Mesenchymal stem cell (in vitro differentiated cells and primary cell): ENCODE data around the gene AGPAT1.
A peak's percentile ranks its signal among the peaks of the same experiment; 100 is the strongest.

Experiments used
- DNase-seq: peaks from one replicate; pipeline ENCODE4 v3.0.0-alpha.2; 2013
- H2AFZ ChIP-seq: one replicate; pipeline ENCODE4 v1.6.1; 2013; ENCODE audit warnings: low read depth, mild to moderate bottlenecking, control low read depth, inconsistent platforms, low read length, moderate library complexity
- H2AK5ac ChIP-seq: 2 replicates; pipeline ENCODE4 v1.6.1; 2013; ENCODE audit warnings: low read length, moderate library complexity, mild to moderate bottlenecking, inconsistent platforms; ENCODE audit not compliant: severe bottlenecking
- H2BK120ac ChIP-seq: one replicate; pipeline ENCODE4 v1.6.1; 2013; ENCODE audit warnings: low read depth, mild to moderate bottlenecking, inconsistent platforms, low read length, moderate library complexity
- H2BK12ac ChIP-seq, 2 experiments: one replicate each; pipeline ENCODE4 v1.6.1; 2013; ENCODE audit warnings: inconsistent platforms in 2 of 2, low read length in 2 of 2, mild to moderate bottlenecking in 2 of 2, moderate library complexity in 2 of 2, control low read depth in 1 of 2
- H2BK15ac ChIP-seq: one replicate; pipeline ENCODE4 v1.6.1; 2013; ENCODE audit warnings: mild to moderate bottlenecking, low read depth, inconsistent platforms; ENCODE audit not compliant: poor library complexity, severe bottlenecking
- H2BK5ac ChIP-seq: 2 replicates; pipeline ENCODE4 v1.6.1; 2013; ENCODE audit warnings: low read depth, mild to moderate bottlenecking, low read length, control low read depth, inconsistent platforms; ENCODE audit not compliant: poor library complexity, severe bottlenecking
- H3K14ac ChIP-seq, 2 experiments: one replicate each; pipeline ENCODE4 v1.6.1; 2013; ENCODE audit warnings: inconsistent platforms in 2 of 2, low read length in 2 of 2, control low read depth in 1 of 2, mild to moderate bottlenecking in 1 of 2, moderate library complexity in 1 of 2
- H3K18ac ChIP-seq, 2 experiments: one replicate each; pipeline ENCODE4 v1.6.1; 2013; ENCODE audit warnings: inconsistent platforms in 2 of 2, low read length in 2 of 2, control low read depth in 1 of 2, low read depth in 1 of 2, mild to moderate bottlenecking in 1 of 2
- H3K23ac ChIP-seq, 2 experiments: one replicate each; pipeline ENCODE4 v1.6.1; 2013; ENCODE audit warnings: inconsistent platforms in 2 of 2, low read length in 2 of 2, mild to moderate bottlenecking in 2 of 2, moderate library complexity in 2 of 2, control low read depth in 1 of 2
- H3K27ac ChIP-seq: 2 replicates; pipeline ENCODE4 v1.5.1; 2013; ENCODE audit warnings: mild to moderate bottlenecking, moderate library complexity, low read length, control low read depth, inconsistent platforms; ENCODE audit not compliant: poor library complexity, severe bottlenecking
- H3K27me3 ChIP-seq, 2 experiments: 2 replicates each; pipeline versions ENCODE4 v1.6.1 to v1.7.0; 2013; ENCODE audit warnings: low read length in 2 of 2, mild to moderate bottlenecking in 2 of 2, moderate library complexity in 2 of 2, control low read depth in 1 of 2, inconsistent platforms in 1 of 2; ENCODE audit not compliant: control insufficient read depth in 1 of 2, insufficient read depth in 1 of 2
- H3K36me3 ChIP-seq, 2 experiments: 2 replicates each; pipeline versions ENCODE4 v1.6.1 to v1.7.0; 2013; ENCODE audit warnings: low read length in 2 of 2, control low read depth in 1 of 2, inconsistent platforms in 1 of 2, low read depth in 1 of 2, mild to moderate bottlenecking in 1 of 2; ENCODE audit not compliant: insufficient read depth in 2 of 2, control insufficient read depth in 1 of 2
- H3K4ac ChIP-seq, 2 experiments: one replicate each; pipeline ENCODE4 v1.6.1; 2013; ENCODE audit warnings: inconsistent platforms in 2 of 2, low read length in 2 of 2, mild to moderate bottlenecking in 2 of 2, moderate library complexity in 2 of 2, control low read depth in 1 of 2, low read depth in 1 of 2
- H3K4me1 ChIP-seq: 2 replicates; pipeline ENCODE4 v1.6.1; 2013; ENCODE audit warnings: low read depth, low read length, control low read depth; ENCODE audit not compliant: control insufficient read depth, insufficient read depth
- H3K4me2 ChIP-seq: 2 replicates; pipeline ENCODE4 v1.6.1; 2013; ENCODE audit warnings: low read length, mild to moderate bottlenecking, inconsistent platforms; ENCODE audit not compliant: poor library complexity, severe bottlenecking
- H3K4me3 ChIP-seq, 2 experiments: 2 replicates each; pipeline versions ENCODE4 v1.5.1 to v1.7.0; 2013; ENCODE audit warnings: low read length in 2 of 2, mild to moderate bottlenecking in 2 of 2, control low read depth in 1 of 2, low read depth in 1 of 2; ENCODE audit not compliant: insufficient read depth in 1 of 2
- H3K79me1 ChIP-seq: replicated peaks from 2 replicates; pipeline ENCODE4 v1.6.1; 2013; ENCODE audit warnings: mild to moderate bottlenecking, control low read depth, low read length, inconsistent platforms; ENCODE audit not compliant: poor library complexity, severe bottlenecking
- H3K9ac ChIP-seq: 2 replicates; pipeline ENCODE4 v1.7.0; 2013; ENCODE audit warnings: mild to moderate bottlenecking, low read length, moderate library complexity
- H3K9me3 ChIP-seq: 2 replicates; pipeline ENCODE4 v1.7.0; 2013; ENCODE audit warnings: mild to moderate bottlenecking, low read length; ENCODE audit not compliant: control insufficient read depth
- H4K8ac ChIP-seq: one replicate; pipeline ENCODE4 v1.6.1; 2013; ENCODE audit warnings: inconsistent platforms, mild to moderate bottlenecking, low read length, moderate library complexity
- H4K91ac ChIP-seq: one replicate; pipeline ENCODE4 v1.6.1; 2013; ENCODE audit warnings: mild to moderate bottlenecking, low read length, inconsistent platforms
- WGBS: methylation state at CpG from one replicate; pipeline ENCODE4 v1.1.7; 2013; ENCODE audit warnings: mixed read lengths; 5-methylcytosine and 5-hydroxymethylcytosine counted together

Gene AGPAT1

DNA sequence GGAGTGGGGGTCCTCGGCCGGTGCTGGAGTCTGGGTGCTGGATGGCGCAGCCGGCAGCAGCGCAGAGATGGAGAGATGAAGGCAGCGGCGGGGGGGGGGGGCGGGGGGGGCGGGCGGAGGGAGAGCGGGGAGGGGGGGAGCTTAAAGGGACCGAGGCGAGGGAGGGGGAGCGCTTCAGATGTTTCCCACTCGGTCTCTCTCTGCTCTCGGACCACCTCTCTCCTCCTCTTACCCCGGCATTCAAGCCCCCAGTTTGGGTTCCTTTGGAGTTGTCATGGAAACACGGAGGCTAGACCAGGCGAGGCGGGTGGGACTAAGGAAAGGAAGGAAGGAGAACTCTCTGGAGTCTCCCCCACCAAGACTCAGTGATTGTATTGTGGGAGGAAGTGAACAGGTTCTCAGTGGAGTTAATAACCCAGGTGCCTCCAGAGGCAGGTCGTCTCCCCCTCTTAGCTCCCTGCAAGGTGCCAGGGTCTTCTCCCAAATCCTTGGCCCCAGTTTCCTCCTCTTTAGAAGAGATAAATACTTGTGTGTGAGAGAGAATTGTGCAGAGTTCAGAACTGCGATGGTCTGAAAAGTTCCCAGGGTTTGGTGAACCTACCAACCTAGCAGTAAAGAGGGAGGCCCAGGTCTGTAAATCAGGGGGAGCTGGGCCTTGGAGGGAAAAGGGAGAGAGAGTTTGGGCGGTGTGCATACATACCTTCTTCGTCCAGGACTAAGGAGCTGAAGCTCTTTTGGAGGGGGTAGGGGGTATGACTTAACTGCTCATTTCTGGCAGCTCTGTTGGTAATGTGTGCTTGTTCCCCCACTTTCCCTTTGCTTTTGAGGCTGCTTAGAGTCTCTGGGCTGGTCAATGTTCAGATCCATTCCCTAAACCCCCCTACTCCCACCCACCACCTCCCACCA is 23.8 kb downstream of the AGPAT1 start, which contains the start of gene PRRT1:
TSS of gene PRRT1 (minus strand) at position 77 of the 906 bp plus-strand sequence. CDS start 112 bp downstream, outside the sequence.
- Histone ChIP-seq H3K4ac (peak within 1 kb of the TSS; percentile 56 to 82), H3K27ac (peak within 1 kb of the TSS; percentile 86), H3K79me1 (peaks cover 12% of the 10 kb centered on the region), H3K4me3 (peak within 1 kb of the TSS; percentile 32 to 98), H3K4me2 (peak within 1 kb of the TSS; percentile 88), H3K36me3 (peaks cover 7 to 16% of the 10 kb centered on the region in 2 experiments), H2BK120ac (no peak within 1 kb of the TSS), H2BK15ac (peak within 1 kb of the TSS; percentile 80), H3K18ac (peak within 1 kb of the TSS in 1 of 2 experiments; percentile 88), H3K9me3 (no peaks in the 10 kb centered on the region), H2BK12ac (peak within 1 kb of the TSS; percentile 33 to 81), H4K8ac (peak within 1 kb of the TSS; percentile 88), H2AFZ (peak within 1 kb of the TSS; percentile 70), H2BK5ac (no peak within 1 kb of the TSS), H3K9ac (peak within 1 kb of the TSS; percentile 97), H3K14ac (peak within 1 kb of the TSS in 1 of 2 experiments; percentile 84), H3K23ac (no peak within 1 kb of the TSS), H3K4me1 (peaks cover 31% of the 10 kb centered on the region), H3K27me3 (peaks cover 30 to 34% of the 10 kb centered on the region in 2 experiments), H2AK5ac (peak within 1 kb of the TSS; percentile 47), H4K91ac (peak within 1 kb of the TSS; percentile 11)
- WGBS, result 29% methylated on average over 7 of the region's 24 CpGs
- DNase-seq, result peak; percentile 30

DNA sequence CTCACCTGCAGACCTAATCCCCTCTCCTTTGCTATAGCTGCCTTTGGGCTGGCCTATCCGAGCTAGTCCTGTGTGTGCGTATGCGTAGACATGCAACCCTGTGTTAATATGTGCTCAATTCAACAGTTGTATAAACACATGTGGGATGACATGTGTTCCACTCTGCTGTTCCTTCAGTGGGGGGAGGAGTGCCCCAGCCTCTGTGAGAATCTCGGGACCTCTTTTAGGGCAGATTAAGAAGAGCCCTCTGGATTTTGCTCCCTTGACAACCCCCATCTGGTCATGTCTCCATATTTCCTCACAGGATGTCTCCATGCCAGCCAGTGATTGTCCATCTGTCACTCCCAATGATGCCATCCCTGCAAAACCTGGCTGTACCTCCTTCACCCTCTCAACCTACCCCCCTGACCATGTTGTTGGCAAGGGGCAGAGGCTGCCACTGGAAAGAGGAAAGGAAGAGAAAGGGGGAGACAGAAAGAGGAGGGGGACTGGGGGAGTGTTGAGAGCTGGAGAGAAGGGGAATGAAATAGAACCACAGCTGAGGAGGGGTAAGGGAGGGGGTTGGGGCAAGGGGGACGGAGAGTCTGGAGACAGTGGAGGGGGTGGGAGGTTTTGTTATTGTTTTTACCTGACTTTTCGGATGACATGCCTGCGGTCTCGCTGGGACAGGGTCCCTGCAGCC is 24.6 kb downstream of the AGPAT1 start:
- Histone ChIP-seq H3K4me3 (peak overlapping the region in 1 of 2 experiments; percentile 80), H3K79me1 (peaks cover 8% of the 10 kb centered on the region), H3K23ac (no peak overlapping the region), H3K4ac (peak overlapping the region in 1 of 2 experiments; percentile 56), H3K27ac (no peak overlapping the region), H3K14ac (peak overlapping the region in 1 of 2 experiments; percentile 84), H3K4me2 (peak overlapping the region; percentile 20), H2BK12ac (peak overlapping the region; percentile 33 to 81), H3K9me3 (no peaks in the 10 kb centered on the region), H3K9ac (peak overlapping the region; percentile 70), H3K18ac (peak overlapping the region in 1 of 2 experiments; percentile 88), H4K8ac (no peak overlapping the region), H3K27me3 (peaks cover 35 to 39% of the 10 kb centered on the region in 2 experiments), H2BK5ac (no peak overlapping the region), H2BK15ac (no peak overlapping the region), H2AK5ac (no peak overlapping the region), H2BK120ac (no peak overlapping the region), H3K36me3 (peaks cover 3 to 8% of the 10 kb centered on the region in 2 experiments), H3K4me1 (peaks cover 31% of the 10 kb centered on the region), H2AFZ (peak overlapping the region; percentile 70), H4K91ac (no peak overlapping the region)
- no peak for DNase-seq
- 62% methylated on average over 4 of the region's 8 CpGs for WGBS

DNA sequence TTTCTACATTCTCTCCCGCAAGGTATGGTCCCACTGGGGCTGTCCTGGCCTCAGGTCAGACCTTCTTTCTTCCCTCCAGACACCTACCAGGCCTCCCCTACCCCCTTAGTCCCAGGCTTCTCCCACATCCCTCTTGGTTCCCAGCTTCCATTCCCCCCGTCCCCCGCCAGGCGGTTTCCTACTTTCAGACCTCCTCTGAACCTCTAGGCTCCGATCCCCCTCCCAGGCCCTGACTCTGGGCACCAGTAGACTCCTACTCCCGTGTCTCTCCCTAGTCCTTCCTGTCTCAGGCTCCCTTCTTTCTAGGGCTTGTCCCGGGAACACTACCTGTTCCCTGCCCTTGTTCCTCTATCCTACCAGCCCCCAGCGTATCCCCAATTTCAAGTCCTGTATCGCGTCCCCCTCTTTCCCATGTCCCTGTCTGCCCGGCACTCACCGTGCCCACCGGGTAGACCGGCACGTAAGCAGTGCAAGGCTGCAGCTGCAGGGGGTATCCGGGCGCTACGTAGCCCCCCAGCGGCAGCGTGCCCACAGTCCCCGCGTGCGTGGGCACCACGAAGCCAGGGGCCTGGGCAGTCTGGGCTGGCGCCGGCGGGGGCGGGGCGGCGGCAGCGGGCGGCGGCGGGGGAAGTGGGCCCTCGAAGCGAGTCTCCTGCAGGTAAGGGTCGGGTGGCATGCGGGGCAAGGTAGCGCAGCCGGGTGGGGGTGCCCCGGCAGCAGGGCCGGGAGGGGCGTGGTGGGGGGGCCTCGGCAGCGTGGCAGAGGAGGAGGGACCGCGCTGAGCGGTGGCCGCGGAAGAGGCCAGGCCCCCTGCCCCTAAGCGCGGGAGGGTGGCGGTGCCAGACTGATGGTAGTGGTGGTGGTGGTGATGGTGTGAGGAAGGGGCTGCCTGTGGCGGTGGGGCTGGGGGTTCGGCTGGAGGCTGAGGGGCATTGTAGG is 25.7 kb downstream of the AGPAT1 start:
- H3K4ac ChIP-seq, result no peak overlapping the region
- DNase-seq, result no peak
- peak overlapping the region; percentile 59 for H4K8ac ChIP-seq
- no peak overlapping the region for H3K9ac ChIP-seq
- peaks cover 27% of the 10 kb centered on the region for H3K4me1 ChIP-seq
- peak overlapping the region in 1 of 2 experiments; percentile 57 for H3K18ac ChIP-seq
- peaks cover 39 to 46% of the 10 kb centered on the region in 2 experiments for H3K27me3 ChIP-seq
- H3K27ac ChIP-seq, result no peak overlapping the region
- H2BK120ac ChIP-seq, result no peak overlapping the region
- H2BK15ac ChIP-seq, result no peak overlapping the region
- H2BK12ac ChIP-seq, result peak overlapping the region in 1 of 2 experiments; percentile 85
- no peaks in the 10 kb centered on the region for H3K36me3 ChIP-seq
- no peaks in the 10 kb centered on the region for H3K9me3 ChIP-seq
- H4K91ac ChIP-seq, result peak overlapping the region; percentile 43
- H2AK5ac ChIP-seq, result no peak overlapping the region
- H3K79me1 ChIP-seq, result peaks cover 5% of the 10 kb centered on the region
- H3K23ac ChIP-seq, result peak overlapping the region in 1 of 2 experiments; percentile 1
- no peak overlapping the region for H2AFZ ChIP-seq
- H3K14ac ChIP-seq, result peak overlapping the region in 1 of 2 experiments; percentile 75
- 29% methylated on average over 55 of the region's 55 CpGs for WGBS
- no peak overlapping the region for H2BK5ac ChIP-seq
- no peak overlapping the region for H3K4me2 ChIP-seq
- H3K4me3 ChIP-seq, result peak overlapping the region in 1 of 2 experiments; percentile 18
